ENCODE data around the gene AIF1.

Gene AIF1

GRCh38 chr6:31620586-31621319 is 5.7 kb downstream of the AIF1 start, which contains the start of gene PRRC2A:
TSS of gene PRRC2A (plus strand) at chr6:31620715. CDS start at chr6:31622790, 2,075 bp downstream.
- peak; percentile 78 for DNase-seq (ENCODE audit: low read depth, low spot score)

DNA sequence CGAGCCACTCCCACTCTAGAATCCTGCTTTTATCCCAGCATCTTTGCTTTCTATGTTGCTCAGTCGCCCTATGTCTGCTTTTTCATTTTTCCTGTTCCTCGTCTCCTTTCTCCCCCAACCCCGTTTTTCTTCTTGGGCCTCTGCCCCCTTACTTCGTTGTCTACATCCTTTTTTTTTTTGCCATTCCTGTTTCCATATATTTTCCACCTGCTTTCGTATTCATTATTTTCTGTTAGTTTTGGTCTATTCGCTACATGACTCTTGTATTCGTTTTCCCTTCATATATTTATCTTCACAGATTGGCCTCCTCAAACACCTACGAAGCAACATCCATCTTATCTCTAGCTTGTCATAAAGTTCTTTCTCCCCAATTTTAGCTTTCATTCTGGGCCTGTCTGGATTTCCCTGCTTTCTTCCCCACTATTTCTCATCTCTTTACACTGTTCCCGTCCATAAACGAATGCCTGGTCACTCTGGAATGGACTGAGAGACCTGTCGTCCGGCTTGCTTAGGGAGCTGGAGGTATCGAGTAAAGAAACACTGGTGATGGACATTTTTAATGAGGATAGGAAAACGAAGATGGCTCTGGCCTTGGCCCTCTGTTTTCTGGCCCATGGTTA is 6.4 kb downstream of the AIF1 start:
- DNase-seq (ENCODE audit: low read depth, low spot score): no peak

- DNase-seq (ENCODE audit: low read depth, low spot score): peak; percentile 67
Measured at GRCh38 chr6:31621991-31622390, 7.0 kb downstream of the AIF1 start.

- peak; percentile 56 for DNase-seq (ENCODE audit: low read depth, low spot score)
Measured at GRCh38 chr6:31622684-31623091, 7.7 kb downstream of the AIF1 start.

DNA sequence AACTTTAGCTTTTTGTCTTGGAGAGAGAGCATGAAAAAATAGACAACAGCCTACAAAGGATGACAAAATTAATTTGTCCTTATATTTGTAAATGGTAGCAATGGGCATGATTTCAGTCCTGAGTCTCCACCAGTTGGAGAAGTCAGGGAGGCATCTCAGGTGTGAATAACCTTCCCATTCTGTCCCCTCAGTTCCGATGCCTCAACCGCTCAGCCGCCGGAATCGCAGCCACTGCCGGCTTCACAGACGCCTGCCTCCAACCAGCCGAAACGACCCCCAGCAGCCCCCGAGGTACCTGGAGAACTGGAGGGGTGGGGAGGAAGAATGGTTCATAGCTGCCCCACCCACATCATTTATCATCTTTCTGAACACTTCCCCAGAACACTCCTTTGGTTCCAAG is 9.0 kb downstream of the AIF1 start:
- no peak for DNase-seq (ENCODE audit: low read depth, low spot score)

GRCh38 chr6:31626952-31627351 is 11.9 kb downstream of the AIF1 start:
- no peak for DNase-seq (ENCODE audit: low read depth, low spot score)

GRCh38 chr6:31627690-31628287 is 12.8 kb downstream of the AIF1 start:
- no peak for DNase-seq (ENCODE audit: low read depth, low spot score)

DNA sequence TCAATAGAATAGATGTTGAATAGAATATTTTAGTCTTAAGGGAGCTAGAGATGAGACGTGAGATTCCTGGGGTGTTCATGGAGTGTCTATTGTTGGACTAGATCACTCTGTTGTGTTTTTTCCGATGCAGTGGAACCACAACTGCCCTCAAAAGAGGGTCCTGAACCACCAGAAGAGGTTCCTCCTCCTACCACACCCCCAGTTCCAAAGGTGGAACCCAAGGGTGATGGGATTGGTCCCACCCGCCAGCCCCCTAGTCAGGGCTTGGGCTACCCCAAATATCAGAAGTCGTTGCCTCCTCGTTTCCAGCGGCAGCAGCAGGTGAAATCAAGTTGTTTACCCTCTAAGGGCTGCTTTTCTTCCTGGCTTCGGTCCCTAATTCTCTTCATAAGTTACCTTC is 14.0 kb downstream of the AIF1 start:
- DNase-seq (ENCODE audit: low read depth, low spot score): no peak

- DNase-seq (ENCODE audit: low read depth, low spot score): no peak
Measured at GRCh38 chr6:31630177-31630934, 15.3 kb downstream of the AIF1 start.

- no peak for DNase-seq (ENCODE audit: low read depth, low spot score)
Measured at GRCh38 chr6:31631209-31631608, 16.2 kb downstream of the AIF1 start.

DNA sequence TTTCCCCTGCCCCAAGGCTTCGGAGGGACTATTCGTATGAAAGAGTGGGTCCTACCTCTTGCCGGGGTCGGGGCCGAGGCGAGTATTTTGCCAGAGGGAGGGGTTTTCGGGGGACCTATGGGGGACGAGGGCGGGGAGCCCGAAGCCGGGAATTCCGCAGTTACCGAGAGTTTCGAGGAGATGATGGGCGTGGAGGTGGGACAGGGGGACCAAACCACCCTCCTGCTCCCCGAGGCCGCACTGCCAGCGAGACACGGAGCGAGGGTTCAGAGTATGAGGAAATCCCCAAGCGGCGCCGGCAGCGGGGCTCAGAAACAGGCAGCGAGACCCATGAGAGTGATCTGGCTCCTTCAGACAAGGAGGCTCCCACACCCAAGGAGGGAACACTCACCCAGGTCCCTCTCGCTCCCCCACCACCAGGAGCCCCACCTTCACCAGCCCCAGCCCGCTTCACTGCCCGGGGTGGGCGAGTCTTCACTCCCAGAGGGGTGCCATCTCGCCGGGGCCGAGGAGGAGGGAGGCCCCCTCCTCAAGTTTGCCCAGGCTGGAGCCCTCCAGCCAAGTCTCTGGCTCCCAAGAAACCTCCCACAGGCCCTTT is 16.7 kb downstream of the AIF1 start:
- DNase-seq (ENCODE audit: low read depth, low spot score): no peak

DNA sequence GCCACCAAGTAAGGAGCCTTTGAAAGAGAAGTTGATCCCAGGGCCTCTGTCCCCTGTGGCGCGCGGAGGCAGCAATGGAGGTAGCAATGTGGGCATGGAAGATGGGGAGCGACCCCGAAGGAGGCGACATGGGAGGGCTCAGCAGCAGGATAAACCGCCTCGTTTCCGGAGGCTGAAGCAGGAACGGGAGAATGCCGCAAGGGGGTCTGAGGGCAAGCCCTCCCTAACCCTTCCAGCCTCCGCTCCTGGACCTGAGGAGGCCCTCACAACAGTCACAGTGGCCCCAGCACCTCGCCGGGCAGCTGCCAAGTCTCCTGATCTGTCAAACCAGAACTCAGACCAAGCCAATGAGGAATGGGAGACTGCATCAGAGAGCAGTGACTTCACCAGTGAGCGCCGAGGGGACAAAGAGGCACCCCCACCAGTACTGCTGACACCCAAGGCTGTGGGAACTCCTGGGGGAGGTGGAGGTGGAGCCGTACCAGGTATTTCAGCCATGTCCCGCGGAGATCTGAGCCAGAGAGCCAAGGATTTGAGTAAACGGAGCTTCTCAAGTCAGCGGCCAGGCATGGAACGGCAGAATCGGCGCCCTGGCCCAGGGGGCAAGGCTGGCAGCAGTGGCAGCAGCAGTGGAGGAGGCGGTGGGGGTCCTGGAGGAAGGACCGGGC is 17.4 kb downstream of the AIF1 start:
- no peak for DNase-seq (ENCODE audit: low read depth, low spot score)

- DNase-seq (ENCODE audit: low read depth, low spot score): no peak
Measured at GRCh38 chr6:31633447-31633846, 18.4 kb downstream of the AIF1 start.

DNA sequence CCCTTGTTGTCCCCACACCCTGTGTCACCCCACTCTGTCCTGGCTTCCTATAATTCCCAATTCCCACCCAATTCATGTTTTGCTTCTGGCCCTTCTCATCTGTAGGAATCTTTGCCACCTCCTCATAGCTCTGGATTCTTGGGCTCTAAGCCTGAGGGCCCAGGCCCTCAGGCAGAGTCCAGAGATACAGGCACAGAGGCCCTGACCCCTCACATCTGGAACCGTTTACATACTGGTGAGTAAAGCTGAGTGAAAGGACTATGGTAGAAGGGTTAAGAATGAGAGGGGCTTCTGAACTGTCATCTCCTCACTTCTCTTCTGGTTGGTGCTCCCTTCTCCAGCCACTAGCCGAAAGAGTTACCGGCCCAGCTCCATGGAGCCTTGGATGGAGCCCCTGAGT is 19.1 kb downstream of the AIF1 start:
- DNase-seq (ENCODE audit: low read depth, low spot score): no peak

- DNase-seq (ENCODE audit: low read depth, low spot score): no peak
Measured at GRCh38 chr6:31634969-31635575, 20.0 kb downstream of the AIF1 start.

GRCh38 chr6:31636698-31637596 is 21.9 kb downstream of the AIF1 start:
- no peak for DNase-seq (ENCODE audit: low read depth, low spot score)

GRCh38 chr6:31639043-31639442 is 24.0 kb downstream of the AIF1 start:
- DNase-seq (ENCODE audit: low read depth, low spot score): no peak

GRCh38 chr6:31639449-31639861 is 24.4 kb downstream of the AIF1 start:
- DNase-seq (ENCODE audit: low read depth, low spot score): no peak

DNA sequence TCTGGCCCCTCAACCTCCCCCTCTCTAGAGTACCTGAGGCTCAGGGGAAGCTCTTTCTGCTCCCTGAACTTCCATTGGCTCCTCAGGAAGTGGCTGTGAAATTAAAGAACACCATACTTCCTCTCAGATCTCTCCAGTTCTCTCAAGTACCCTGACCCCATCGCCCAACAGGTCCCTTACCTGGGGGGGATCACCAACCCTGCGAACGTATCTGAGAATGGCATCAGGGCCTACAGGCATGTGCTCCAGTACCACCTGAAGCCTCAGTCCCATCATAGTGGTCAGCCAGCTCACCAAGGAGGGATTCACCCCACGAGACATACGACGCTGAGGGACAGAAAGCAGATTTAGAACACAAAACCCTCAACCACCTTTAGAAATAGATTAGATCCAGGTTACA is 25.6 kb downstream of the AIF1 start:
- DNase-seq (ENCODE audit: low read depth, low spot score): no peak

DNA sequence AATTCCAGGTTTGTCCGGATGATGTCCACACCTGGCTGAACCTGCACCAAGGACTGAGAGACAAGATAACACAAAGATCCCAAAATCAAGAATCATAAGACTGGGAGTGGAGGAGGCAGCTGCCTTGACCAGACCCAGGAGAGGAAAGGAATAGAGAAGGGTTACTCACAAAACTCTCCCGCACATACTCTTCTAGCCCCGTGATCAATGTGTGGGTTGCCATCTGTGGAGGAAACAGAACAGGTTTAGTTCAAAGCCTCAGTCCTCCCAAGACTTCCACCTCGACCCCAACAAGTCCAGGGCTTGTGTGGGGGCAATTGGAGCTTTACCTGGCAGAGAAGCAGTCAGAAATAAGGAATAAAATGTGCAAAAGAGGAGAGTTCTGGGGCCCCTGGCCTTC is 26.3 kb downstream of the AIF1 start:
- no peak for DNase-seq (ENCODE audit: low read depth, low spot score)
